GM23338 (cell line): ENCODE measurements around the gene SPINK4. TPM values are rescaled to one million over a fixed set of nuclear protein-coding genes. Genes with fewer than 3 reads are reported as not detected.

Source experiments
- ATAC-seq: fragments of 200-7000 bp; cut with Tn5 transposase; 3 replicates; pipeline ENCODE4 v1.9.1; 2020
- DNase-seq: peaks from one replicate; pipeline ENCODE4 v3.0.0-alpha.2; 2015; ENCODE audit warnings: low spot score
- H2AFZ ChIP-seq: fragments of 200-600 bp; sonication (generic); 2 replicates; pipeline ENCODE4 v1.8.0; 2016; ENCODE audit warnings: antibody characterized with exemption, mild to moderate bottlenecking, moderate library complexity
- H3F3A ChIP-seq: fragments of 200-600 bp; sonication (generic); replicated peaks from 2 replicates; pipeline ENCODE4 v1.8.0; 2017; ENCODE audit warnings: antibody characterized with exemption, mixed run types, low read depth
- H3K27ac ChIP-seq: fragments of 200-600 bp; sonication (generic); 2 replicates; pipeline ENCODE4 v1.6.1; 2016; ENCODE audit warnings: low read depth
- H3K27me3 ChIP-seq: fragments of 200-600 bp; sonication (generic); 2 replicates; pipeline ENCODE4 v1.8.0; 2016; ENCODE audit warnings: mild to moderate bottlenecking, mixed run types, moderate library complexity; ENCODE audit not compliant: insufficient read depth
- H3K36me3 ChIP-seq: fragments of 200-600 bp; sonication (generic); 2 replicates; pipeline ENCODE4 v1.8.0; 2016; ENCODE audit warnings: mild to moderate bottlenecking; ENCODE audit not compliant: insufficient read depth
- H3K4me1 ChIP-seq: fragments of 200-600 bp; sonication (generic); 2 replicates; pipeline ENCODE4 v1.8.0; 2016; ENCODE audit warnings: mild to moderate bottlenecking, moderate library complexity; ENCODE audit not compliant: insufficient read depth
- H3K4me2 ChIP-seq: fragments of 200-600 bp; sonication (generic); 2 replicates; pipeline ENCODE4 v1.7.1; 2017; ENCODE audit warnings: mixed run types
- H3K4me3 ChIP-seq: fragments of 200-600 bp; sonication (generic); 2 replicates; pipeline ENCODE4 v1.6.1; 2016; ENCODE audit warnings: mixed run types
- H3K79me2 ChIP-seq: fragments of 200-600 bp; sonication (generic); replicated peaks from 2 replicates; pipeline ENCODE4 v1.8.0; 2017; ENCODE audit warnings: mild to moderate bottlenecking; ENCODE audit not compliant: insufficient read depth
- H3K9me2 ChIP-seq: fragments of 200-600 bp; sonication (generic); 2 replicates; pipeline ENCODE4 v1.8.0; 2017; ENCODE audit not compliant: insufficient read depth
- H4K20me1 ChIP-seq: fragments of 200-600 bp; sonication (generic); replicated peaks from 2 replicates; pipeline ENCODE4 v1.8.0; 2017; ENCODE audit warnings: mild to moderate bottlenecking; ENCODE audit not compliant: insufficient read depth
- H3K27ac Mint-ChIP-seq: 2 replicates; pipeline ENCODE4 v1.8.0; 2020; ENCODE audit warnings: inconsistent platforms, mild to moderate bottlenecking, moderate library complexity, mixed read lengths
- H3K27me3 Mint-ChIP-seq: 3 replicates; pipeline ENCODE4 v1.8.0; 2022; ENCODE audit warnings: low read depth, mild to moderate bottlenecking, moderate library complexity, mixed read lengths, inconsistent platforms; ENCODE audit not compliant: insufficient read depth, poor library complexity
- H3K36me3 Mint-ChIP-seq: 3 replicates; pipeline ENCODE4 v1.8.0; 2021; ENCODE audit warnings: low read depth, mild to moderate bottlenecking, inconsistent platforms, moderate library complexity, mixed read lengths
- H3K4me1 Mint-ChIP-seq: 3 replicates; pipeline ENCODE4 v1.8.0; 2020; ENCODE audit warnings: mild to moderate bottlenecking, inconsistent platforms, mixed read lengths
- H3K4me3 Mint-ChIP-seq: 3 replicates; pipeline ENCODE4 v1.8.0; 2021; ENCODE audit warnings: moderate library complexity, mild to moderate bottlenecking, inconsistent platforms, mixed read lengths
- H3K9me3 Mint-ChIP-seq: 3 replicates; pipeline ENCODE4 v1.8.0; 2020; ENCODE audit warnings: moderate library complexity, mild to moderate bottlenecking, inconsistent platforms, mixed read lengths
- CREB1 ChIP-seq: fragments of 250-450 bp; sonication (Bioruptor Pico); IDR thresholded peaks from 2 replicates; pipeline ENCODE4 v1.5.0; 2020; ENCODE audit warnings: low read depth, mild to moderate bottlenecking, moderate library complexity
- CTCF ChIP-seq, 2 experiments: fragments of 200-600 bp in 1 of 2; sonication (generic) in 1 of 2; conservative IDR thresholded peaks; 2 replicates each; pipeline versions ENCODE4 v1.5.1 to v1.6.1; 2016 to 2017; ENCODE audit warnings: antibody characterized with exemption in 2 of 2, low read depth in 2 of 2, mild to moderate bottlenecking in 2 of 2, moderate library complexity in 1 of 2
- ETS1 ChIP-seq: IDR thresholded peaks from 2 replicates; pipeline ENCODE4 v1.6.1; 2016; ENCODE audit warnings: antibody characterized with exemption
- EZH2 ChIP-seq: fragments of 200-600 bp; sonication (generic); IDR thresholded peaks from one replicate; pipeline ENCODE4 v1.8.0; 2017; ENCODE audit warnings: antibody characterized with exemption, mild to moderate bottlenecking, low read depth; ENCODE audit not compliant: unreplicated experiment
- EZH2phosphoT487 ChIP-seq: fragments of 200-600 bp; sonication (generic); IDR thresholded peaks from one replicate; pipeline ENCODE4 v1.8.1; 2018; ENCODE audit warnings: antibody characterized with exemption; ENCODE audit not compliant: unreplicated experiment
- JUNB ChIP-seq: IDR thresholded peaks from one replicate; pipeline ENCODE4 v1.6.1; 2016; ENCODE audit warnings: antibody characterized with exemption; ENCODE audit not compliant: unreplicated experiment
- NANOG ChIP-seq: IDR thresholded peaks from 2 replicates; pipeline ENCODE4 v1.6.1; 2016; ENCODE audit warnings: antibody characterized with exemption, borderline replicate concordance
- POLR2AphosphoS5 ChIP-seq: IDR thresholded peaks from 2 replicates; pipeline ENCODE4 v1.6.1; 2016; ENCODE audit warnings: antibody characterized with exemption, low read depth
- STAT1 ChIP-seq: IDR thresholded peaks from one replicate; pipeline ENCODE4 v1.6.1; 2016; ENCODE audit warnings: antibody characterized with exemption; ENCODE audit not compliant: unreplicated experiment
- ZNF114 ChIP-seq: fragments of 250-450 bp; sonication (Bioruptor Pico); IDR thresholded peaks from 2 replicates; pipeline ENCODE4 v1.5.0; 2020; ENCODE audit warnings: mild to moderate bottlenecking, moderate library complexity
- ZNF331 ChIP-seq: fragments of 250-450 bp; sonication (Bioruptor Pico); IDR thresholded peaks from 2 replicates; pipeline ENCODE4 v1.5.0; 2020; ENCODE audit warnings: low read depth, mild to moderate bottlenecking, moderate library complexity
- ZNF462 ChIP-seq: fragments of 250-450 bp; sonication (Bioruptor Pico); IDR thresholded peaks from 2 replicates; pipeline ENCODE4 v1.5.0; 2020; ENCODE audit warnings: mild to moderate bottlenecking, moderate library complexity
- polyA plus RNA-seq: library from polyadenylated mRNA; unstranded; fragments of >200 nt; fragmentation: Nextera tagmentation; extraction: Ambion mirVana; gene quantifications from 2 replicates; pipeline ENCODE4 v1.2.1, GENCODE V29; 2016
- total RNA-seq: library from RNA; depleted of rRNA; stranded (reverse); fragments of >200 nt; shearing (Covaris generic); gene quantifications from 2 replicates; pipeline ENCODE4 v1.2.3, GENCODE V29; 2014
- TF ChIP-seq, protein P1 (sequence below): IDR thresholded peaks from one replicate; pipeline ENCODE4 v1.6.1; 2018; ENCODE audit warnings: antibody characterized with exemption; ENCODE audit not compliant: unreplicated experiment

SPINK4 gene
- total and polyA plus RNA-seq, 2 experiments from 2014 or later = not detected

DNA sequence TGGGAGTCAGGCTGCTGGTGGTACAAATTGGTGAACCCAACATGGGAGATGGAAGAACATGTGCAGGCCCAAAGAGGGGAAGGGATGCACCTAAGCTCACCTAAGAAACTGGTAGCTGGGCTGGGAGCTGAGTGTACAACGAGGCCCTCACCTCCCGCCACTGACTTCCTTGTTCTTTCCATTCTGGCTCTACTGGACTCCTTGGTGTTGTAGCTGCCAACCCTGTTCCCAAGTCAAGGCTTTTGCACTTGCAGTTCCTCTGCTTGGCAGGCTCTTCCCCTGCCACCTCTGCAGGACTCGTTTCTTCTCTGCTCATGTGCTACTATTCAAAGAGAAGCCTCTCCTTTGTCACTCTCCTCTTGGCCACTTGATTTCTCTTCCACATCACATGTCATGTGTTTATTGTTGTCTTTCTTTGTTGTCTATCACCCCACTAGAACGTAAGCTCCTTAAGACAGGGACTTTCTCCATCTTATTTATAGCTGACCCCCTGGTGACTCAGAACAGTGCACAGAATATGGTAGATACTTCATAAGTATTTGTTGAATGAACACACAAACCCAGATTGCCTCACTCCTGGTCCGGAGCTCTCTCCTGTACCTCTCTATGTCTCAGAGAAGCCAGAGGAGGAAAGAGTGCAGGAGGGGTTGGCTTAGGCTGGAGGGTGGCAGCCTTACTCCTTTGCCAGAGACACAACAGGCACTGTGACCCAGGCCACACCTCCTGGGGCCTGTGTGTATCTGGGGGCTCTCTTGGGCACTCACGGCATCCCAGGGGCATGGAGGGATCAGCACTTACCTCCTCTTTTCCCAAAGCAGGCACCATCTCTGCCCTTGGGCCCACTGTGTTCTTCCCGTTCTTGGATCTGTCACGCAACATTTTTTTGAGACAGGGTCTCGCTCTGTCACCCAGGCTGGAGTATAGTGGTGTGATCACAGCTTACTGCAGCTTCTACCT lies 5.2 kb upstream of the SPINK4 start:
- Histone ChIP-seq H3K4me1 (no peaks in the 10 kb centered on the region), H4K20me1 (no peaks in the 10 kb centered on the region), H3K4me2 (no peak overlapping the region), H3K4me3 (no peak overlapping the region), H3K9me2 (no peaks in the 10 kb centered on the region), H2AFZ (no peak overlapping the region), H3K27ac (no peak overlapping the region), H3K36me3 (no peaks in the 10 kb centered on the region), H3K79me2 (no peaks in the 10 kb centered on the region), H3K27me3 (no peaks in the 10 kb centered on the region), H3F3A (no peaks in the 10 kb centered on the region)
- H3K27ac Mint-ChIP-seq = no peak overlapping the region
- H3K4me3 Mint-ChIP-seq = no peak overlapping the region
- TF ChIP-seq POLR2AphosphoS5 = no peak
- TF ChIP-seq NANOG = no peak
- no peak for TF ChIP-seq ZNF331 (CRISPR knock-in tag)
- TF ChIP-seq, protein P1, sequence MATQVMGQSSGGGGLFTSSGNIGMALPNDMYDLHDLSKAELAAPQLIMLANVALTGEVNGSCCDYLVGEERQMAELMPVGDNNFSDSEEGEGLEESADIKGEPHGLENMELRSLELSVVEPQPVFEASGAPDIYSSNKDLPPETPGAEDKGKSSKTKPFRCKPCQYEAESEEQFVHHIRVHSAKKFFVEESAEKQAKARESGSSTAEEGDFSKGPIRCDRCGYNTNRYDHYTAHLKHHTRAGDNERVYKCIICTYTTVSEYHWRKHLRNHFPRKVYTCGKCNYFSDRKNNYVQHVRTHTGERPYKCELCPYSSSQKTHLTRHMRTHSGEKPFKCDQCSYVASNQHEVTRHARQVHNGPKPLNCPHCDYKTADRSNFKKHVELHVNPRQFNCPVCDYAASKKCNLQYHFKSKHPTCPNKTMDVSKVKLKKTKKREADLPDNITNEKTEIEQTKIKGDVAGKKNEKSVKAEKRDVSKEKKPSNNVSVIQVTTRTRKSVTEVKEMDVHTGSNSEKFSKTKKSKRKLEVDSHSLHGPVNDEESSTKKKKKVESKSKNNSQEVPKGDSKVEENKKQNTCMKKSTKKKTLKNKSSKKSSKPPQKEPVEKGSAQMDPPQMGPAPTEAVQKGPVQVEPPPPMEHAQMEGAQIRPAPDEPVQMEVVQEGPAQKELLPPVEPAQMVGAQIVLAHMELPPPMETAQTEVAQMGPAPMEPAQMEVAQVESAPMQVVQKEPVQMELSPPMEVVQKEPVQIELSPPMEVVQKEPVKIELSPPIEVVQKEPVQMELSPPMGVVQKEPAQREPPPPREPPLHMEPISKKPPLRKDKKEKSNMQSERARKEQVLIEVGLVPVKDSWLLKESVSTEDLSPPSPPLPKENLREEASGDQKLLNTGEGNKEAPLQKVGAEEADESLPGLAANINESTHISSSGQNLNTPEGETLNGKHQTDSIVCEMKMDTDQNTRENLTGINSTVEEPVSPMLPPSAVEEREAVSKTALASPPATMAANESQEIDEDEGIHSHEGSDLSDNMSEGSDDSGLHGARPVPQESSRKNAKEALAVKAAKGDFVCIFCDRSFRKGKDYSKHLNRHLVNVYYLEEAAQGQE = no peak
- TF ChIP-seq STAT1 = no peak
- TF ChIP-seq ETS1 = no peak
- TF ChIP-seq ZNF114 = no peak
- TF ChIP-seq JUNB = no peak
- TF ChIP-seq ZNF462 = no peak
- no peak for TF ChIP-seq EZH2
- TF ChIP-seq CTCF (conservative IDR thresholded peaks at IDR 0.05; ENCODE audit: low read depth in 2 of 2) = no peak
- TF ChIP-seq CREB1 (CRISPR knock-in tag) = no peak
- no peak for TF ChIP-seq EZH2phosphoT487
- peaks cover 10% of the 10 kb centered on the region for H3K27me3 Mint-ChIP-seq
- DNase-seq (no peak), ATAC-seq (no peak)
- no peaks in the 10 kb centered on the region for H3K36me3 Mint-ChIP-seq
- no peaks in the 10 kb centered on the region; the same call in 2 of the 3 replicates for H3K9me3 Mint-ChIP-seq
- H3K4me1 Mint-ChIP-seq = no peaks in the 10 kb centered on the region
